BJ (cell line): ENCODE measurements around the gene DDX31. TPM values are rescaled to one million over a fixed set of nuclear protein-coding genes. Genes with fewer than 3 reads are reported as not detected.
"Not testable (repeated sequence)": the region's sequence is repeated elsewhere in the genome, so short reads cannot be mapped to it uniquely, and the experiment has no call there.

ENCODE experiments used
- CTCF ChIA-PET: fragments of 350-600 bp; formaldehyde crosslinking; extraction: SDS; loops from one replicate; lab custom pipeline; 2021; ENCODE audit warnings: antibody characterized with exemption, inconsistent platforms; lab: Yijun Ruan, JAX
- POLR2A ChIA-PET: fragments of 300-600 bp; sonication (Branson Sonifier 250); formaldehyde crosslinking; extraction: SDS; loops from one replicate; lab custom pipeline; 2021; ENCODE audit warnings: antibody characterized with exemption; lab: Charles Lee
- DNase-seq: peaks from one replicate; pipeline ENCODE4 v3.0.0-alpha.2; 2011; ENCODE audit warnings: low read depth
- H3K27me3 ChIP-seq: 2 replicates; pipeline ENCODE4 v1.6.0; 2011; ENCODE audit warnings: low read length; ENCODE audit not compliant: control insufficient read depth, insufficient read depth
- H3K36me3 ChIP-seq: 2 replicates; pipeline ENCODE4 v1.5.1; 2011; ENCODE audit warnings: low read length; ENCODE audit not compliant: control insufficient read depth, insufficient read depth
- H3K4me3 ChIP-seq: 2 replicates; pipeline ENCODE4 v1.5.1; 2011; ENCODE audit warnings: low read depth, mild to moderate bottlenecking, control low read depth, low read length
- polyA plus RNA-seq: library from polyadenylated mRNA; depleted of rRNA; stranded (reverse); fragments of >200 nt; gene quantifications from 2 replicates; pipeline ENCODE4 v1.2.3, GENCODE V29; 2011
- TF ChIP-seq, protein P1 (sequence below): IDR thresholded peaks from 2 replicates; pipeline ENCODE4 v1.5.1; 2011; ENCODE audit warnings: low read depth, mild to moderate bottlenecking, control low read depth, inconsistent platforms, low read length, moderate library complexity; ENCODE audit not compliant: insufficient read depth

The DDX31 gene
- polyA plus RNA-seq, 1 experiment = 12.3 TPM

DNA sequence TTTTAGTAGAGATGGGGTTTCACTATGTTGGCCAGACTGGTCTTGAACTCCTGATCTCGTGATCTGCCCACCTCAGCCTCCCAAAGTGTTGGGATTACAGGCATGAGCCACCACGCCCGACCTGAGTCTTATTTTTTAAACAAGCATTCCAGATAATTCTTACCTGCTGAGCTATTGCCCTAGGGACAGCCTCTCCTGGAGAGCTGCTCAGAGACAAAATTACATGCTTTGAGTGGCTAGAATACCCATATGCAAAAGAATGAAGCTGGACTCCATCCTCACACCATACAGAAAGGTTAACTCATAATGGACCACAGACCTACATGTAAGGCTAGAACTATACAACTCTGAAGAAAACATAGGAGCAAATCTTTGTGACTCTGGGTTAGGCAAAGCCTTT lies 42.1 kb upstream of the DDX31 start:
- Histone ChIP-seq H3K36me3 (no peaks in the 10 kb centered on the region), H3K27me3 (0 out of 2 replicates have a peak, but pooled peaks cover 1% of the 10 kb centered on the region), H3K4me3 (no peak overlapping the region)
- ChIA-PET POLR2A (no interaction called here), CTCF (no interaction called here)
- DNase-seq = no peak
- TF ChIP-seq, protein P1, sequence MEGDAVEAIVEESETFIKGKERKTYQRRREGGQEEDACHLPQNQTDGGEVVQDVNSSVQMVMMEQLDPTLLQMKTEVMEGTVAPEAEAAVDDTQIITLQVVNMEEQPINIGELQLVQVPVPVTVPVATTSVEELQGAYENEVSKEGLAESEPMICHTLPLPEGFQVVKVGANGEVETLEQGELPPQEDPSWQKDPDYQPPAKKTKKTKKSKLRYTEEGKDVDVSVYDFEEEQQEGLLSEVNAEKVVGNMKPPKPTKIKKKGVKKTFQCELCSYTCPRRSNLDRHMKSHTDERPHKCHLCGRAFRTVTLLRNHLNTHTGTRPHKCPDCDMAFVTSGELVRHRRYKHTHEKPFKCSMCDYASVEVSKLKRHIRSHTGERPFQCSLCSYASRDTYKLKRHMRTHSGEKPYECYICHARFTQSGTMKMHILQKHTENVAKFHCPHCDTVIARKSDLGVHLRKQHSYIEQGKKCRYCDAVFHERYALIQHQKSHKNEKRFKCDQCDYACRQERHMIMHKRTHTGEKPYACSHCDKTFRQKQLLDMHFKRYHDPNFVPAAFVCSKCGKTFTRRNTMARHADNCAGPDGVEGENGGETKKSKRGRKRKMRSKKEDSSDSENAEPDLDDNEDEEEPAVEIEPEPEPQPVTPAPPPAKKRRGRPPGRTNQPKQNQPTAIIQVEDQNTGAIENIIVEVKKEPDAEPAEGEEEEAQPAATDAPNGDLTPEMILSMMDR = no peak

DNA sequence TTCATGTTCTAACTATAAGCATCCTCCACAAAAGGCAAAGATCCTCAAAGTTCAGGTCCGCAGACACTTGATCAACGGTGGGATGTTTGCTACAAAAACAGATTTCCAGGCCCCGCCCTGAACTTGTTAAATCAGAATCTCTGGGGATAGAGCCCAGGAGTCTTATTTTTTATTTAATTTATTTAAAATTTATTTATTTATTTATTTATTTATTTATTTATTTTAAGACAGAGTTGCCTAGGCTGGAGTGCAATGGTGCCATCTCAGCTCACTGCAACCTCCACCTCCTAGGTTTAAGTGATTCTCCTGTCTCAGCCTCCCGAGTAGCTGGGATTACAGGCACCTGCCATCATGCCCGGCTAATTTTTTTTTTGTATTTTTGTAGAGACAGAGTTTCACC lies 41.4 kb upstream of the DDX31 start:
- H3K36me3 ChIP-seq, DNase-seq, POLR2A ChIA-PET, CTCF ChIA-PET, H3K4me3 ChIP-seq, H3K27me3 ChIP-seq: not testable (repeated sequence)

GRCh38 chr9:132710333-132710732 lies 40.5 kb upstream of the DDX31 start:
- POLR2A ChIA-PET = no interaction called here
- DNase-seq = no peak

DNA sequence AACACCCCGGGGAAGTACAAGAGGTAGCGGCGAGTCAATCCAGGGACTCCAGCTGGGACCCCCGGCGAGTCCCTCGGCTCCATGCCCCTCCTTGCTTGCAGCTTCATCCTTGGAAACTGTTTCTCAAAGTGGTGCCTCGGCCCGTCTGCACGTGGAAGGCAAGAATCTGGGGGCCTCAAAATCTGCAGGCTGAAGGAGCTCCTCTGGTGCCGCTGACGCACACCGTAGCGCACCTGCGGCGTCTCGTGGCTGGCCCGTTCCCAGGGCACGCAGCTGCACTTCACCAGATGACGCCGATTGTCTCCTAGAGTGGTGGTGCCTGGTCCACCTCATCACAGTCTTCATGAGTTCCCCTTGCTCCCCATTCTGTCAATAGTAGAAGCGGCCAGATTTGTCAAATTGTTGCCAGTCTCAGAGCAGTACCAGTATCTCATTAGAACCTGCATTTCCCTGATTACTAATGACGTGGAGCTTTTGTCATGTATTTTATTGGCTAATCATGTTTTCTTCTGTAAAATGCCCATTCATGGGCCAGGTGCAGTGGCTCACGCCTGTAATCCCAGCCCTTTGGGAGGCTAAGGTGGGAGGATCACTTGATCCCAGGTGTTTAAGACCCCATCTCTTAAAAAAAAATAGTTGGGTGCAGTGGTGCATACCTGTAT lies 39.1 kb upstream of the DDX31 start:
- DNase-seq = no peak
- H3K4me3 ChIP-seq = no peak overlapping the region
- POLR2A ChIA-PET = no interaction called here
- TF ChIP-seq, protein P1 = no peak
- CTCF ChIA-PET = no interaction called here
- no peaks in the 10 kb centered on the region for H3K36me3 ChIP-seq
- 0 out of 2 replicates have a peak, but pooled peaks cover 1% of the 10 kb centered on the region for H3K27me3 ChIP-seq

More at GRCh38 chr9:132710333-132710732, 40.5 kb upstream of the DDX31 start:
- H3K4me3 ChIP-seq = no peak overlapping the region
- TF ChIP-seq, protein P1 = no peak
- no peaks in the 10 kb centered on the region for H3K36me3 ChIP-seq
- CTCF ChIA-PET = no interaction called here
- H3K27me3 ChIP-seq = 0 out of 2 replicates have a peak, but pooled peaks cover 1% of the 10 kb centered on the region

DNA sequence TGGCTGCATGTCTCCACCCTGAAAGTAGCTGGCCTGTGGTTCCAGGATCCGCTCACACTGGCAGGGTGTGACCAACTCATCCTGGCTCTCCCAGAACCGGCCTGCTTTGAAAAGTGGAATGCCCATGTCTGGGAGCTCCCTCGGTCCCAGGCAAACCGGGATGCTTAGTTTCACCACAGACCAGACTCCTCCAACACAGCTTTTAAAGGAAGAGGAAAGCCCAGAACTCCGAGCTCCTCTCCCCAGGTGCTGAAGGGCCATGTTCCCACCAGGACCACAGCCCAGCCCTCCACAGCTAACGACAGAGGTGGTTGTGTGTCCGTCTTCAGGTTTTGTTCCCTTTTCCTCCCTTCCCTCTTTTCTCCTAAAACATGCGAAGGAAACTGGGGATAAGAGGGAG lies 38.5 kb upstream of the DDX31 start:
- TF ChIP-seq, protein P1 = no peak
- H3K4me3 ChIP-seq = no peak overlapping the region
- DNase-seq = no peak
- ChIA-PET POLR2A (no interaction called here), CTCF (no interaction called here)
- no peaks in the 10 kb centered on the region for H3K36me3 ChIP-seq
- H3K27me3 ChIP-seq = 0 out of 2 replicates have a peak, but pooled peaks cover 1% of the 10 kb centered on the region

- H3K36me3 ChIP-seq = no peaks in the 10 kb centered on the region
- no peak for DNase-seq
- POLR2A ChIA-PET = interaction anchor here (0.6 kb wide), 1 partner anchor 33 kb away, joined by 3 read pairs; the partner anchor contains the start of gene GTF3C4
- CTCF ChIA-PET = interaction anchor here (0.8 to 1.3 kb wide), 2 partner anchors 11 to 12 kb away, joined by 3 read pairs; no protein-coding TSS in a partner anchor
- no peaks in the 10 kb centered on the region for H3K27me3 ChIP-seq
- TF ChIP-seq, protein P1 = no peak
- H3K4me3 ChIP-seq = no peak overlapping the region
Measured at GRCh38 chr9:132703336-132703735, 33.6 kb upstream of the DDX31 start.
